ENCODE measurements around the gene MTOR. TPM values are rescaled to one million over a fixed set of nuclear protein-coding genes. Genes with fewer than 3 reads are reported as not detected.

The MTOR gene
- total RNA-seq, 1 donor from 2014 or later, result 32.3 TPM

DNA sequence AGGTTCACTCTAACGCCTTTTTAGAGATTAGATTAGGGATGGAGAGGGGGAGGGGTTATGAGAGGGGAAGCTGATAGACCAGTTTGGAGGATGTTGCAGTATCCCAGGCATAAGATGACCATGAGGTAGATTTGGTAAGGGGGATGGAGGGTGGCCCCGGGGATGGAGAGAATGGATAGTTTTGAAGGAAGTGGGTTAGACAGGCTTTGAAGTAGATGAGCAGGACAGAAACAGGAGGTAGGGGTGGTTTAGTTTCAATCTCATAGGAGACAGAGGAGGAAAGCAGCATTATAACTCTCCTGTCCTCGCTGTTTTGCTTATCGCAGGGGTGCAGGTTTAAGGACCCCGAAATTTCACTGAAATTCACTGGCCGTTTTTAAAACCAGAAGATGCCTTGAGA lies 22.4 kb upstream of the MTOR start:
- DNase-seq (no peak), ATAC-seq (no peak)
- Histone ChIP-seq H3K36me3 (peaks cover 19% of the 10 kb centered on the region), H3K27ac (no peak overlapping the region), H3K4me1 (peaks cover 30% of the 10 kb centered on the region), H3K27me3 (no peaks in the 10 kb centered on the region), H3K9me3 (no peaks in the 10 kb centered on the region), H3K4me3 (no peak overlapping the region)
- TF ChIP-seq, protein P1, sequence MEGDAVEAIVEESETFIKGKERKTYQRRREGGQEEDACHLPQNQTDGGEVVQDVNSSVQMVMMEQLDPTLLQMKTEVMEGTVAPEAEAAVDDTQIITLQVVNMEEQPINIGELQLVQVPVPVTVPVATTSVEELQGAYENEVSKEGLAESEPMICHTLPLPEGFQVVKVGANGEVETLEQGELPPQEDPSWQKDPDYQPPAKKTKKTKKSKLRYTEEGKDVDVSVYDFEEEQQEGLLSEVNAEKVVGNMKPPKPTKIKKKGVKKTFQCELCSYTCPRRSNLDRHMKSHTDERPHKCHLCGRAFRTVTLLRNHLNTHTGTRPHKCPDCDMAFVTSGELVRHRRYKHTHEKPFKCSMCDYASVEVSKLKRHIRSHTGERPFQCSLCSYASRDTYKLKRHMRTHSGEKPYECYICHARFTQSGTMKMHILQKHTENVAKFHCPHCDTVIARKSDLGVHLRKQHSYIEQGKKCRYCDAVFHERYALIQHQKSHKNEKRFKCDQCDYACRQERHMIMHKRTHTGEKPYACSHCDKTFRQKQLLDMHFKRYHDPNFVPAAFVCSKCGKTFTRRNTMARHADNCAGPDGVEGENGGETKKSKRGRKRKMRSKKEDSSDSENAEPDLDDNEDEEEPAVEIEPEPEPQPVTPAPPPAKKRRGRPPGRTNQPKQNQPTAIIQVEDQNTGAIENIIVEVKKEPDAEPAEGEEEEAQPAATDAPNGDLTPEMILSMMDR (IDR thresholded peaks at IDR 0.05), result no peak
- intact Hi-C loops (cut with DNase I), result no loop called here

DNA sequence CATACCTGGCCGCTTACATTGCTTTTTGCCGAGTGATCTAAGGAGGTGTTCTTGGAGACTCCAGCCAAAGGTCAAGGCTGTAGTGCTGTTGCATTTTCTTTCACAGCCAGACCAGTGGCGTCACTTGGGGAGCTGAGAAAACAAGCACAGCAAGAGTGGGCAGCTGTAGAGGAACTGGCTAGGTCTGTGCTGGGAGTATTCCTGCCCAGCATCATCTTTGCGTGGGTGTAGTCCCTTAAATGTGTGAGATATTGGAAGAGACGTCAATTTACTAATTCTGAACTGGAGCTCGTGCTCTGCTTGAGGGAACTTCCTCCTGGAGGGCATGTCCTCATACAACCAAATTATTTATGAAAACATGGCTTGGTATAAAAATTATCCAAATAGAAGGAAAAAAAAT lies 20.8 kb upstream of the MTOR start:
- intact Hi-C loops (cut with DNase I), result no loop called here
- no peaks in the 10 kb centered on the region for H3K27me3 ChIP-seq
- DNase-seq (no peak), ATAC-seq (peak; percentile 57)
- peaks cover 30% of the 10 kb centered on the region for H3K36me3 ChIP-seq
- H3K4me3 ChIP-seq, result no peak overlapping the region
- no peak overlapping the region for H3K27ac ChIP-seq
- H3K9me3 ChIP-seq, result no peaks in the 10 kb centered on the region
- TF ChIP-seq, protein P1 (IDR thresholded peaks at IDR 0.05), result no peak
- peaks cover 30% of the 10 kb centered on the region for H3K4me1 ChIP-seq

DNA sequence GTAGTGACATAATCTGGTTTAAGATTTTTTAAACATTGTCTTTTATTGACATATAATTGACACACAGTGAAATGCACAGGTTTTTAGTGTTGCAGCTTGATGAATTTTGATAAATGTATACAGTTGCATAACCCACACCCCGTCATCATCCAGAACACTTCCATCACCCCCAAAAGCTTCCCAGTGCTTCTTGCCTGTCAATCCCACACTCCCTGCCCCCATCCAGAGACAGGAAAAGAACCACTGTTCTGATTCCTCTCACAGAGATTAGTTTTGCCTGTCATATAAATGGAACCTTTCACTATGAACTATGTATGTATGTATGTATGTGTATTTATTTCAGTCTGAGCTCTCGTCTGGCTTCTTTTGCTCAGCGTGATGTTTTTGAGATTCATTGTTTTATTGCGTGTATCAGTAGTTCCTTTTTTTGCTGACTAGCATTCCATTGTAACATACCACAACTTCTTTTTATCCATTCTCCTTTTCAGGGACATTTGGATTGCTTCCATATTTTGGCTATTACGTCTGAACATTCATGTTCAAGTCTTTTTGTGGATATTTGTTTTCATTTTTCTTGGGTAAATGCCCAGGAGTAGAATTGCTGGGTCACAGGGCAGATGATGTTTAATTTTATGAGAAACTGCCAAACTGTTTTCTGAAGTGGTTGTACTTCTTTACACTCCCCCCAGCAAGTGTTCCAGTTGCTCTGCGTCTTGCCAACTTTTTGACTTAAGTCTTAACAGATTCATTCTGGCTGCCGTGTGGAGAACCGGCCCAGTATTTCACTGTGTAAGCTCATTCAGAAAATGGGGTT lies 19.4 kb upstream of the MTOR start:
- peak overlapping the region; percentile 53 for H3K27ac ChIP-seq
- peaks cover 27% of the 10 kb centered on the region for H3K36me3 ChIP-seq

DNA sequence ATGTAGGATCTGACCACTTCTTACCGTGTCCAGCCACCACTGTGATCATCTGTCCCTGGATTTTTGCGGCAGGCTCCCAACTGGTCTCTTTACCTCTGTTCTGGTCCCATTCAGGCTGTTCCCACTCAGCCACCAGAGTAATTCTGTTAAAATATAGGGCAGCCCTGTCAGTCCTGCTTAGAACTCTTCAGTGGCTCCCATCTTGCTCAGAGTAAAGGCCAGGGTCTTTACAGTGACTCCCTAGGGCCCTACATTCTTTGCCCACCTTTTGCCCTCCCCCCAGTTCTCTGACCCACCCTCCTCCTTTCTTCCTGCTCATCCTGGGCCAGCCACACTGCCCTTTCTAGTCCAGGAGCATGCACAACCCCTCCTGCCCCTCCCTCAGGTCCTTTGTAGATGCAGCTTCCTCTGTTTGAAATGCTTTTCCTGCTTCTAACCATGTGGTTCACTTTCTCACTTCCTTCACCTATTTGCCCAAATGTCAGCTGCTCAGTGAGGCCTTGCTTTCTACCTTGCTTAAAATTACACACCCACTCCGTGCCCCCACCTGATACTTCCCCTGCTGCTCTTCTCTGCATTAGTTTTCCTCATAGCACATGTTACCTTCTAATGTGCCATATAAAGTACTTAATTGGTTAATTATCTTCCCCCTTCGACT lies 18.5 kb upstream of the MTOR start:
- no peak for DNase-seq

More for the DNA sequence above, 19.4 kb upstream of the MTOR start:
- H3K4me3 ChIP-seq, result no peak overlapping the region
- H3K4me1 ChIP-seq, result peaks cover 30% of the 10 kb centered on the region
- H3K9me3 ChIP-seq, result no peaks in the 10 kb centered on the region
- H3K27me3 ChIP-seq, result no peaks in the 10 kb centered on the region
- ATAC-seq (peak; percentile 74), DNase-seq (no peak)
- TF ChIP-seq, protein P1 (IDR thresholded peaks at IDR 0.05), result no peak
- intact Hi-C loops (cut with DNase I), result no loop called here

DNA sequence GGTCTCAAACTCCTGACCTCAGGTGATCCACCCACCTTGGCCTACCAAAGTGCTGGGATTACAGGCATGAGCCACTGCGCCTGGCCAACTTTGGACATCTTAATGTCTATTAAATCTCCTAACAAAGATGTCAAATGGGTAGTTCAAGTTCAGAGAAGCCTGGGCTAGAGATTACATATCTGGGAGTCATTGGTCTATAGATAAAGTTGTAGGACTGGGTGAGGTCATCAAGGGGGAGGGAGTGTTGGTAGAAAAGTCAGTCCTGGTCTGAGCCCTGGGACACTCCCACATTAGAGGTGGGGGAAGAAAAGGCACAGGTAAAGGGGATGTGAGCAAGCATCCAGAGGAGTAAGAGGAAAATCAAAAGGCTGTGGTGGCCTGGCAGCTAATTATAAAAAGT lies 17.3 kb upstream of the MTOR start:
- intact Hi-C loops (cut with DNase I), result no loop called here
- TF ChIP-seq, protein P1 (IDR thresholded peaks at IDR 0.05), result no peak
- Histone ChIP-seq H3K27ac (no peak overlapping the region), H3K36me3 (peaks cover 15% of the 10 kb centered on the region), H3K4me3 (no peak overlapping the region), H3K27me3 (no peaks in the 10 kb centered on the region), H3K4me1 (peaks cover 47% of the 10 kb centered on the region), H3K9me3 (no peaks in the 10 kb centered on the region)
- ATAC-seq, result no peak
- DNase-seq, result no peak

More for the DNA sequence above, 18.5 kb upstream of the MTOR start:
- intact Hi-C loops (cut with DNase I), result no loop called here
- Histone ChIP-seq H3K4me1 (peaks cover 35% of the 10 kb centered on the region), H3K9me3 (no peaks in the 10 kb centered on the region), H3K27ac (peak overlapping the region; percentile 53), H3K27me3 (no peaks in the 10 kb centered on the region), H3K36me3 (peaks cover 19% of the 10 kb centered on the region), H3K4me3 (no peak overlapping the region)
- ATAC-seq, result no peak
- TF ChIP-seq, protein P1 (IDR thresholded peaks at IDR 0.05), result no peak
